HCT116 (cell line): ENCODE measurements around the gene SLC66A1. TPM values are rescaled to one million over a fixed set of nuclear protein-coding genes. Genes with fewer than 3 reads are reported as not detected.
"Not testable (repeated sequence)": the region's sequence is repeated elsewhere in the genome, so short reads cannot be mapped to it uniquely, and the experiment has no call there.

Experiments used
- ATAC-seq: fragments of 200-7000 bp; cut with Tn5 transposase; 2 replicates; pipeline ENCODE4 v1.9.1; 2020; ENCODE audit warnings: mild to moderate bottlenecking, moderate library complexity
- BruUV-seq: library from RNA; stranded (reverse); fragments of 400-500 nt; replicated peaks from 2 replicates; lab custom pipeline; 2021; lab: Mats Ljungman, UMichigan
- CTCF ChIA-PET: fragments of 300-600 bp; sonication (Branson Sonifier 250); formaldehyde crosslinking; loops from one replicate; lab custom pipeline; 2021; ENCODE audit warnings: antibody characterized with exemption; lab: Charles Lee
- POLR2A ChIA-PET: fragments of 300-600, 350-600 bp; sonication (Branson Sonifier 250); formaldehyde crosslinking; loops from one replicate; lab custom pipeline; 2021; ENCODE audit warnings: antibody characterized with exemption; lab: Charles Lee
- RAD21 ChIA-PET, 2 experiments: fragments of 300-600 bp; sonication (Branson Sonifier 250); formaldehyde crosslinking; loops; one replicate each; lab custom pipeline; 2023; ENCODE audit warnings: low total read pairs in 2 of 2; ENCODE audit not compliant: uncharacterized antibody in 2 of 2, unreplicated experiment in 2 of 2, low non-redundant PET in 1 of 2; lab: Charles Lee
- DNase-seq: peaks from one replicate; pipeline ENCODE4 v3.0.0-alpha.2; 2010; ENCODE audit warnings: low read depth, low spot score
- H2AFZ ChIP-seq: fragments of 200-600 bp; shearing (Covaris generic), sonication (generic); 2 replicates; pipeline ENCODE4 v1.6.1; 2017; ENCODE audit warnings: low read depth, mixed run types, mixed read lengths, antibody characterized with exemption, low read length; ENCODE audit not compliant: poor library complexity, severe bottlenecking
- H3K27ac ChIP-seq: 2 replicates; pipeline ENCODE4 v1.5.1; 2012; ENCODE audit warnings: low read depth, low read length
- H3K27me3 ChIP-seq: fragments of 200-600 bp; sonication (generic); 2 replicates; pipeline ENCODE4 v1.6.1; 2016; ENCODE audit warnings: mixed run types, low read length, mixed read lengths; ENCODE audit not compliant: insufficient read depth
- H3K36me3 ChIP-seq, 2 experiments: fragments of 200-500 bp in 1 of 2; fragments of 200-600 bp in 1 of 2; sonication (Bioruptor generic) in 1 of 2; sonication (generic) in 1 of 2; 2 replicates each; pipeline versions ENCODE4 v1.5.1 to v1.6.1; 2014 to 2016; ENCODE audit warnings: low read length in 2 of 2, inconsistent platforms in 1 of 2, mixed read lengths in 1 of 2, mixed run types in 1 of 2; ENCODE audit not compliant: insufficient read depth in 2 of 2, control insufficient read depth in 1 of 2
- H3K4me1 ChIP-seq, 2 experiments: fragments of 200-600 bp in 1 of 2; sonication (generic) in 1 of 2; 2 replicates each; pipeline versions ENCODE4 v1.5.1 to v1.6.1; 2012 to 2017; ENCODE audit warnings: low read length in 2 of 2, inconsistent platforms in 1 of 2, mild to moderate bottlenecking in 1 of 2, mixed read lengths in 1 of 2, mixed run types in 1 of 2, moderate library complexity in 1 of 2; ENCODE audit not compliant: insufficient read depth in 2 of 2, control insufficient read depth in 1 of 2
- H3K4me2 ChIP-seq: fragments of 200-600 bp; sonication (generic); 2 replicates; pipeline ENCODE4 v1.6.1; 2017; ENCODE audit warnings: mixed run types, low read length, mixed read lengths
- H3K4me3 ChIP-seq, 2 experiments: fragments of 200-600 bp in 1 of 2; sonication (generic) in 1 of 2; replicated peaks in 1 of 2; 2 replicates each; pipeline ENCODE4 v1.5.1; 2011 to 2016; ENCODE audit warnings: low read length in 2 of 2, control low read depth in 1 of 2, low read depth in 1 of 2, mild to moderate bottlenecking in 1 of 2, mixed read lengths in 1 of 2, mixed run types in 1 of 2
- H3K79me2 ChIP-seq: fragments of 200-600 bp; sonication (generic); 2 replicates; pipeline ENCODE4 v1.6.1; 2017; ENCODE audit warnings: mild to moderate bottlenecking, mixed run types, low read length, moderate library complexity, mixed read lengths; ENCODE audit not compliant: insufficient read depth
- H3K9ac ChIP-seq: fragments of 200-600 bp; sonication (generic); 2 replicates; pipeline ENCODE4 v1.6.1; 2016; ENCODE audit warnings: low read length, mixed read lengths
- H3K9me2 ChIP-seq: fragments of 200-600 bp; sonication (generic), shearing (Covaris generic); 2 replicates; pipeline ENCODE4 v1.6.1; 2017; ENCODE audit warnings: mixed run types, mild to moderate bottlenecking, moderate library complexity; ENCODE audit not compliant: insufficient read depth
- H3K9me3 ChIP-seq, 2 experiments: fragments of 200-500 bp in 1 of 2; fragments of 200-600 bp in 1 of 2; sonication (Bioruptor generic) in 1 of 2; sonication (generic) in 1 of 2; 2 replicates each; pipeline ENCODE4 v1.6.1; 2014 to 2017; ENCODE audit warnings: low read length in 2 of 2, mixed read lengths in 2 of 2, inconsistent platforms in 1 of 2, low read depth in 1 of 2, mild to moderate bottlenecking in 1 of 2, mixed run types in 1 of 2, moderate library complexity in 1 of 2; ENCODE audit not compliant: control insufficient read depth in 1 of 2, insufficient read depth in 1 of 2
- H4K20me1 ChIP-seq: fragments of 200-600 bp; sonication (generic), shearing (Covaris generic); 2 replicates; pipeline ENCODE4 v1.6.1; 2017; ENCODE audit warnings: mixed run types, mild to moderate bottlenecking, moderate library complexity; ENCODE audit not compliant: insufficient read depth
- CBX3 ChIP-seq: IDR thresholded peaks from 2 replicates; pipeline ENCODE4 v1.6.1; 2012; ENCODE audit warnings: low read depth
- FOSL1 ChIP-seq: IDR thresholded peaks from 2 replicates; pipeline ENCODE4 v1.6.1; 2012; ENCODE audit warnings: low read depth
- SP1 ChIP-seq: IDR thresholded peaks from 2 replicates; pipeline ENCODE4 v1.6.1; 2012; ENCODE audit warnings: low read depth
- ZFX ChIP-seq: fragments of 450-650 bp; IDR thresholded peaks from 2 replicates; pipeline ENCODE4 v1.6.1; 2017
- intact Hi-C: fragments of 100-400 bp; cut with micrococcal nuclease; formaldehyde crosslinking; loops from 2 replicates; pipeline ENCODE4 v1.10.0; 2022
- total RNA-seq: library from RNA; stranded (reverse); gene quantifications from one replicate; pipeline ENCODE4 v1.2.1, GENCODE V29; 2021; ENCODE audit not compliant: unreplicated experiment

Gene SLC66A1
- total RNA-seq, 1 experiment from 2014 or later: 11.1 TPM

DNA sequence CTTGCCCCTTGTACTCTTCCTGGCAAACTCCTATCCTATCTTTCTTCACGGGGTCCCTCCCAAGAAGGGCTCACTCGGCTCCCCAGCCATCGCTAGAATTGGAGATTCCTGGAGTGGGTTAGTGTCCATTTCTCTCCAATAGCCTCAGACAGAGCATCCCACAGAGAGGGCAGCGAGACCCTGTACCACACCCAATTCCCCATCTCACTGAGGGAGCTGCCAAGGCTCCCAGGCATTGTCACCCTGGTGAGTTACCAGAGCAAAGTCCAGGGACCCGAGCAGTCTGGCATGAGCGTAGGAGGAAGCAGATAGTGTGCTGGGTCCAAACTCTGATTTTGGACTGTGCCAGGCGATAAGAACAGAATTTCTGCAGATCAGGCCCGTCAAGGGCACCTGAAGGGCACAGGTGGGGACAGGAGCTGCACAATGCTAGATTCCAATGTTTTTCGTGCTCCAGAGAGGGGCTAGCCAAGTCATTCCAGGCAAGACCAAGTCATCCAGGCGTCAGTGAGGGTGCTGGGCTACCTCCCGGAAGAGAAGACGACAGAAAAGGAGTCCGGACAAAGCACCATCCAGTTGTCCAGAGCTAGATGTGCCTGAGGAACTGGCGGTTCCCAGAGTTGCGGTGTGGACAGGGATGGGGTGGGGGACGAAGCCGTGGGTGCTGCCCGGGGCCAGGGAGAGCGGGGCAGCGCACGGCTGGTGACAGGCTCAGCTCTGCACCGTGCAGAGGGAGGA lies 38.9 kb upstream of the SLC66A1 start:
- RAD21 ChIA-PET: no interaction called here
- H3K36me3 ChIP-seq: no peaks in the 10 kb centered on the region
- H3K4me1 ChIP-seq: no peaks in the 10 kb centered on the region
- DNase-seq: no peak
- no peak for ATAC-seq
- TF ChIP-seq CBX3: no peak
- no peak for TF ChIP-seq SP1
- TF ChIP-seq ZFX: no peak
- TF ChIP-seq FOSL1: no peak
- H3K27me3 ChIP-seq: no peaks in the 10 kb centered on the region
- CTCF ChIA-PET: no interaction called here
- no peaks in the 10 kb centered on the region for H3K9me3 ChIP-seq
- no TSS peak for BruUV-seq
- no peak overlapping the region for H2AFZ ChIP-seq
- H3K9ac ChIP-seq: no peak overlapping the region
- H4K20me1 ChIP-seq: no peaks in the 10 kb centered on the region
- POLR2A ChIA-PET: no interaction called here
- intact Hi-C loops: no loop called here
- H3K4me2 ChIP-seq: no peak overlapping the region
- H3K79me2 ChIP-seq: no peaks in the 10 kb centered on the region
- no peak overlapping the region for H3K4me3 ChIP-seq
- H3K27ac ChIP-seq: no peak overlapping the region
- no peaks in the 10 kb centered on the region for H3K9me2 ChIP-seq

DNA sequence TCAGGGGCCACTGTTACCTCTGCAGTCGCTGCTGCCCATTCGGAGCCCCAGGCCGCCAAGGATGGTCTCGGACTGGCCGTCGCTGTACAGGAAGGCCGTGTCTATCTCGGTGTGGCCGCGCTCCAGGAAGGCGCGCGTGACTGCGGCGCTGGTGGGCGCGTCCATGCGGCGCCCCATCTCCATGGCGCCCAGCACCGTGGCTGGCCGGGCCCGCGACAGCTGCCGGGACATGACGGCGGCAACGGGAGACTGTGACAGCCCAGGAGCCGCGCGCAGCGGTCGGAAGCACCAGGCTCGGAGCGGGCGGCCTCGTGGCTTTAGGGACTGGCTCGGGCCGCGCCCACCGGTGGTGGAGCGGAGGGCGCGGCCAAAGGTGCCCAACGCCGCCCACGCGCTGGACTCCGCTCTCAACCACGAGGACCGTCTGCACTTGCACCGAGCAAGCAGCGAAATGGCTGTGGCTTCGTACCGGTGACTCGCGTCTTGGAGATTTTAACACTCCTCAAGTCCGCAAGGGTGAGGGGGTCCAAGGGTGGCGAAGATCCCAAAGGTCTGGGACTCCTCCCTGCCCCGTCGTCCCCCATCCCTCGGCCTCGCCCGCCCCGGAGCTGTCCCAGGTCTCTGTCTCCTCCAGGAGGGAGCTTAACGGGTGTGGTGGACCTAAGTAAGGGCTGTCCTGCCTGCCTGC lies 38.1 kb upstream of the SLC66A1 start:
- H3K4me3 ChIP-seq, H3K27me3 ChIP-seq, H4K20me1 ChIP-seq, H3K4me2 ChIP-seq, H3K9me3 ChIP-seq, H2AFZ ChIP-seq, BruUV-seq, H3K9me2 ChIP-seq, H3K79me2 ChIP-seq, RAD21 ChIA-PET, H3K36me3 ChIP-seq, CTCF ChIA-PET, intact Hi-C loops, H3K4me1 ChIP-seq, POLR2A ChIA-PET, ATAC-seq, H3K27ac ChIP-seq, H3K9ac ChIP-seq, DNase-seq: not testable (repeated sequence)
